ENCODE measurements around the gene APC2. TPM values are rescaled to one million over a fixed set of nuclear protein-coding genes. Genes with fewer than 3 reads are reported as not detected.
A peak's percentile ranks its signal among the peaks of the same experiment; 100 is the strongest.

Gene APC2
- total RNA-seq, 1 experiment from 2014 or later, result 1.4 TPM

DNA sequence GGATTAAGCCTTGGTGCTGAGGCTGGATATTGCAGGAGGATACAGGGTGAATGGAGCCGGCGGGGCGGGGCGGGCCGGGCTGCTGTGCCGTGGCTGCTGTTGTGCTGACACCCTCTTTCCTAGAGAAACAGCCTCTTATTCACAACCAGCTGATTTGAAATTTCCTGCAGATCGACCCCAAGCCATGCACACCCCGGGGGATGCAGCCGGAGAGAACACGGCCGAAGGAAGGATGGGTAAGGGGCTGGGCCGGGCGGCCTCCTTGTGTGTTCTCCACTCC is 31.5 kb upstream of the APC2 start:
- Mint-ChIP-seq H3K4me1 (peaks cover 45% of the 10 kb centered on the region), H3K36me3 (peaks cover 47% of the 10 kb centered on the region), H3K27ac (0 out of 2 replicates have a peak overlapping the region, but pooled peaks have one; percentile 75), H3K9me3 (no peaks in the 10 kb centered on the region), H3K4me3 (no peak overlapping the region), H3K27me3 (ENCODE audit: low read depth) (no peaks in the 10 kb centered on the region)
- ChIA-PET CTCF (no interaction called here), POLR2A (no interaction called here)
- TF ChIP-seq, protein P1, sequence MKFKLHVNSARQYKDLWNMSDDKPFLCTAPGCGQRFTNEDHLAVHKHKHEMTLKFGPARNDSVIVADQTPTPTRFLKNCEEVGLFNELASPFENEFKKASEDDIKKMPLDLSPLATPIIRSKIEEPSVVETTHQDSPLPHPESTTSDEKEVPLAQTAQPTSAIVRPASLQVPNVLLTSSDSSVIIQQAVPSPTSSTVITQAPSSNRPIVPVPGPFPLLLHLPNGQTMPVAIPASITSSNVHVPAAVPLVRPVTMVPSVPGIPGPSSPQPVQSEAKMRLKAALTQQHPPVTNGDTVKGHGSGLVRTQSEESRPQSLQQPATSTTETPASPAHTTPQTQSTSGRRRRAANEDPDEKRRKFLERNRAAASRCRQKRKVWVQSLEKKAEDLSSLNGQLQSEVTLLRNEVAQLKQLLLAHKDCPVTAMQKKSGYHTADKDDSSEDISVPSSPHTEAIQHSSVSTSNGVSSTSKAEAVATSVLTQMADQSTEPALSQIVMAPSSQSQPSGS (CRISPR knock-in tag; IDR thresholded peaks at IDR 0.05; ENCODE audit: borderline replicate concordance, low read depth), result no peak
- TF ChIP-seq TP53 (CRISPR knock-in tag; IDR thresholded peaks at IDR 0.05) (no peak), SOX15 (CRISPR knock-in tag; IDR thresholded peaks at IDR 0.05) (no peak), HMGA2 (CRISPR knock-in tag; IDR thresholded peaks at IDR 0.05) (no peak), IRF2 (CRISPR knock-in tag; IDR thresholded peaks at IDR 0.05; ENCODE audit: borderline replicate concordance, low read depth) (no peak), RELA (CRISPR knock-in tag; IDR thresholded peaks at IDR 0.05; ENCODE audit: borderline replicate concordance) (no peak), ZNF396 (CRISPR knock-in tag; IDR thresholded peaks at IDR 0.05; ENCODE audit: borderline replicate concordance) (no peak), ZBTB21 (CRISPR knock-in tag; IDR thresholded peaks at IDR 0.05; ENCODE audit: borderline replicate concordance) (no peak)
- TF ChIP-seq, protein P2, sequence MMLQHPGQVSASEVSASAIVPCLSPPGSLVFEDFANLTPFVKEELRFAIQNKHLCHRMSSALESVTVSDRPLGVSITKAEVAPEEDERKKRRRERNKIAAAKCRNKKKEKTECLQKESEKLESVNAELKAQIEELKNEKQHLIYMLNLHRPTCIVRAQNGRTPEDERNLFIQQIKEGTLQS (CRISPR knock-in tag; conservative IDR thresholded peaks at IDR 0.05), result no peak
- TF ChIP-seq, protein P3, sequence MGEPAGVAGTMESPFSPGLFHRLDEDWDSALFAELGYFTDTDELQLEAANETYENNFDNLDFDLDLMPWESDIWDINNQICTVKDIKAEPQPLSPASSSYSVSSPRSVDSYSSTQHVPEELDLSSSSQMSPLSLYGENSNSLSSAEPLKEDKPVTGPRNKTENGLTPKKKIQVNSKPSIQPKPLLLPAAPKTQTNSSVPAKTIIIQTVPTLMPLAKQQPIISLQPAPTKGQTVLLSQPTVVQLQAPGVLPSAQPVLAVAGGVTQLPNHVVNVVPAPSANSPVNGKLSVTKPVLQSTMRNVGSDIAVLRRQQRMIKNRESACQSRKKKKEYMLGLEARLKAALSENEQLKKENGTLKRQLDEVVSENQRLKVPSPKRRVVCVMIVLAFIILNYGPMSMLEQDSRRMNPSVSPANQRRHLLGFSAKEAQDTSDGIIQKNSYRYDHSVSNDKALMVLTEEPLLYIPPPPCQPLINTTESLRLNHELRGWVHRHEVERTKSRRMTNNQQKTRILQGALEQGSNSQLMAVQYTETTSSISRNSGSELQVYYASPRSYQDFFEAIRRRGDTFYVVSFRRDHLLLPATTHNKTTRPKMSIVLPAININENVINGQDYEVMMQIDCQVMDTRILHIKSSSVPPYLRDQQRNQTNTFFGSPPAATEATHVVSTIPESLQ (CRISPR knock-in tag; IDR thresholded peaks at IDR 0.05), result no peak
- TF ChIP-seq, protein P4, sequence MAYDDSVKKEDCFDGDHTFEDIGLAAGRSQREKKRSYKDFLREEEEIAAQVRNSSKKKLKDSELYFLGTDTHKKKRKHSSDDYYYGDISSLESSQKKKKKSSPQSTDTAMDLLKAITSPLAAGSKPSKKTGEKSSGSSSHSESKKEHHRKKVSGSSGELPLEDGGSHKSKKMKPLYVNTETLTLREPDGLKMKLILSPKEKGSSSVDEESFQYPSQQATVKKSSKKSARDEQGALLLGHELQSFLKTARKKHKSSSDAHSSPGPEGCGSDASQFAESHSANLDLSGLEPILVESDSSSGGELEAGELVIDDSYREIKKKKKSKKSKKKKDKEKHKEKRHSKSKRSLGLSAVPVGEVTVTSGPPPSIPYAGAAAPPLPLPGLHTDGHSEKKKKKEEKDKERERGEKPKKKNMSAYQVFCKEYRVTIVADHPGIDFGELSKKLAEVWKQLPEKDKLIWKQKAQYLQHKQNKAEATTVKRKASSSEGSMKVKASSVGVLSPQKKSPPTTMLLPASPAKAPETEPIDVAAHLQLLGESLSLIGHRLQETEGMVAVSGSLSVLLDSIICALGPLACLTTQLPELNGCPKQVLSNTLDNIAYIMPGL (CRISPR knock-in tag; IDR thresholded peaks at IDR 0.05), result no peak
- TF ChIP-seq, protein P5, sequence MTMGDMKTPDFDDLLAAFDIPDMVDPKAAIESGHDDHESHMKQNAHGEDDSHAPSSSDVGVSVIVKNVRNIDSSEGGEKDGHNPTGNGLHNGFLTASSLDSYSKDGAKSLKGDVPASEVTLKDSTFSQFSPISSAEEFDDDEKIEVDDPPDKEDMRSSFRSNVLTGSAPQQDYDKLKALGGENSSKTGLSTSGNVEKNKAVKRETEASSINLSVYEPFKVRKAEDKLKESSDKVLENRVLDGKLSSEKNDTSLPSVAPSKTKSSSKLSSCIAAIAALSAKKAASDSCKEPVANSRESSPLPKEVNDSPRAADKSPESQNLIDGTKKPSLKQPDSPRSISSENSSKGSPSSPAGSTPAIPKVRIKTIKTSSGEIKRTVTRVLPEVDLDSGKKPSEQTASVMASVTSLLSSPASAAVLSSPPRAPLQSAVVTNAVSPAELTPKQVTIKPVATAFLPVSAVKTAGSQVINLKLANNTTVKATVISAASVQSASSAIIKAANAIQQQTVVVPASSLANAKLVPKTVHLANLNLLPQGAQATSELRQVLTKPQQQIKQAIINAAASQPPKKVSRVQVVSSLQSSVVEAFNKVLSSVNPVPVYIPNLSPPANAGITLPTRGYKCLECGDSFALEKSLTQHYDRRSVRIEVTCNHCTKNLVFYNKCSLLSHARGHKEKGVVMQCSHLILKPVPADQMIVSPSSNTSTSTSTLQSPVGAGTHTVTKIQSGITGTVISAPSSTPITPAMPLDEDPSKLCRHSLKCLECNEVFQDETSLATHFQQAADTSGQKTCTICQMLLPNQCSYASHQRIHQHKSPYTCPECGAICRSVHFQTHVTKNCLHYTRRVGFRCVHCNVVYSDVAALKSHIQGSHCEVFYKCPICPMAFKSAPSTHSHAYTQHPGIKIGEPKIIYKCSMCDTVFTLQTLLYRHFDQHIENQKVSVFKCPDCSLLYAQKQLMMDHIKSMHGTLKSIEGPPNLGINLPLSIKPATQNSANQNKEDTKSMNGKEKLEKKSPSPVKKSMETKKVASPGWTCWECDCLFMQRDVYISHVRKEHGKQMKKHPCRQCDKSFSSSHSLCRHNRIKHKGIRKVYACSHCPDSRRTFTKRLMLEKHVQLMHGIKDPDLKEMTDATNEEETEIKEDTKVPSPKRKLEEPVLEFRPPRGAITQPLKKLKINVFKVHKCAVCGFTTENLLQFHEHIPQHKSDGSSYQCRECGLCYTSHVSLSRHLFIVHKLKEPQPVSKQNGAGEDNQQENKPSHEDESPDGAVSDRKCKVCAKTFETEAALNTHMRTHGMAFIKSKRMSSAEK (CRISPR knock-in tag; IDR thresholded peaks at IDR 0.05; ENCODE audit: borderline replicate concordance), result no peak
- TF ChIP-seq, protein P6, sequence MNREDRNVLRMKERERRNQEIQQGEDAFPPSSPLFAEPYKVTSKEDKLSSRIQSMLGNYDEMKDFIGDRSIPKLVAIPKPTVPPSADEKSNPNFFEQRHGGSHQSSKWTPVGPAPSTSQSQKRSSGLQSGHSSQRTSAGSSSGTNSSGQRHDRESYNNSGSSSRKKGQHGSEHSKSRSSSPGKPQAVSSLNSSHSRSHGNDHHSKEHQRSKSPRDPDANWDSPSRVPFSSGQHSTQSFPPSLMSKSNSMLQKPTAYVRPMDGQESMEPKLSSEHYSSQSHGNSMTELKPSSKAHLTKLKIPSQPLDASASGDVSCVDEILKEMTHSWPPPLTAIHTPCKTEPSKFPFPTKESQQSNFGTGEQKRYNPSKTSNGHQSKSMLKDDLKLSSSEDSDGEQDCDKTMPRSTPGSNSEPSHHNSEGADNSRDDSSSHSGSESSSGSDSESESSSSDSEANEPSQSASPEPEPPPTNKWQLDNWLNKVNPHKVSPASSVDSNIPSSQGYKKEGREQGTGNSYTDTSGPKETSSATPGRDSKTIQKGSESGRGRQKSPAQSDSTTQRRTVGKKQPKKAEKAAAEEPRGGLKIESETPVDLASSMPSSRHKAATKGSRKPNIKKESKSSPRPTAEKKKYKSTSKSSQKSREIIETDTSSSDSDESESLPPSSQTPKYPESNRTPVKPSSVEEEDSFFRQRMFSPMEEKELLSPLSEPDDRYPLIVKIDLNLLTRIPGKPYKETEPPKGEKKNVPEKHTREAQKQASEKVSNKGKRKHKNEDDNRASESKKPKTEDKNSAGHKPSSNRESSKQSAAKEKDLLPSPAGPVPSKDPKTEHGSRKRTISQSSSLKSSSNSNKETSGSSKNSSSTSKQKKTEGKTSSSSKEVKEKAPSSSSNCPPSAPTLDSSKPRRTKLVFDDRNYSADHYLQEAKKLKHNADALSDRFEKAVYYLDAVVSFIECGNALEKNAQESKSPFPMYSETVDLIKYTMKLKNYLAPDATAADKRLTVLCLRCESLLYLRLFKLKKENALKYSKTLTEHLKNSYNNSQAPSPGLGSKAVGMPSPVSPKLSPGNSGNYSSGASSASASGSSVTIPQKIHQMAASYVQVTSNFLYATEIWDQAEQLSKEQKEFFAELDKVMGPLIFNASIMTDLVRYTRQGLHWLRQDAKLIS (CRISPR knock-in tag; IDR thresholded peaks at IDR 0.05; ENCODE audit: borderline replicate concordance), result no peak
- no peak for ATAC-seq
- DNase-seq (ENCODE audit: low spot score), result no peak

Data from WTC11 (cell line).